Glutamatergic neuron (in vitro differentiated cells): ENCODE results near the gene ALDH3A1. TPM values are rescaled to one million over a fixed set of nuclear protein-coding genes. Genes with fewer than 3 reads are reported as not detected.

Experiments used
- DNase-seq: peaks from one replicate; pipeline ENCODE4 v3.0.0; 2022
- H3K27ac Mint-ChIP-seq: one replicate; pipeline ENCODE4 v1.8.0; 2020; ENCODE audit warnings: mild to moderate bottlenecking, mixed read lengths, inconsistent platforms; ENCODE audit not compliant: unreplicated experiment
- H3K27me3 Mint-ChIP-seq: one replicate; pipeline ENCODE4 v1.8.0; 2020; ENCODE audit warnings: mild to moderate bottlenecking, moderate library complexity, mixed read lengths, inconsistent platforms; ENCODE audit not compliant: unreplicated experiment
- H3K36me3 Mint-ChIP-seq: one replicate; pipeline ENCODE4 v1.8.0; 2020; ENCODE audit warnings: mild to moderate bottlenecking, mixed read lengths, inconsistent platforms; ENCODE audit not compliant: unreplicated experiment
- H3K4me1 Mint-ChIP-seq: one replicate; pipeline ENCODE4 v1.8.0; 2020; ENCODE audit warnings: mild to moderate bottlenecking, low read depth, mixed read lengths, inconsistent platforms; ENCODE audit not compliant: unreplicated experiment
- H3K4me3 Mint-ChIP-seq: one replicate; pipeline ENCODE4 v1.8.0; 2020; ENCODE audit warnings: mild to moderate bottlenecking, mixed read lengths, inconsistent platforms; ENCODE audit not compliant: unreplicated experiment
- H3K9me3 Mint-ChIP-seq: one replicate; pipeline ENCODE4 v1.8.0; 2020; ENCODE audit warnings: mild to moderate bottlenecking, moderate library complexity, mixed read lengths, inconsistent platforms; ENCODE audit not compliant: unreplicated experiment
- CTCF ChIP-seq: fragments of 200-600 bp; sonication (generic); IDR thresholded peaks from one replicate; pipeline ENCODE4 v1.5.0; 2021; ENCODE audit not compliant: partially characterized antibody, unreplicated experiment
- total RNA-seq: library from RNA; stranded (reverse); fragmentation: NEBNext Ultra II Directional; extraction: Animal tissue kit (Norgen Biotek cat#: 25700); gene quantifications from one replicate; pipeline ENCODE4 v1.2.1, GENCODE V29; 2021; ENCODE audit not compliant: unreplicated experiment

ALDH3A1 gene
- total RNA-seq, 1 donor from 2014 or later = not detected

DNA sequence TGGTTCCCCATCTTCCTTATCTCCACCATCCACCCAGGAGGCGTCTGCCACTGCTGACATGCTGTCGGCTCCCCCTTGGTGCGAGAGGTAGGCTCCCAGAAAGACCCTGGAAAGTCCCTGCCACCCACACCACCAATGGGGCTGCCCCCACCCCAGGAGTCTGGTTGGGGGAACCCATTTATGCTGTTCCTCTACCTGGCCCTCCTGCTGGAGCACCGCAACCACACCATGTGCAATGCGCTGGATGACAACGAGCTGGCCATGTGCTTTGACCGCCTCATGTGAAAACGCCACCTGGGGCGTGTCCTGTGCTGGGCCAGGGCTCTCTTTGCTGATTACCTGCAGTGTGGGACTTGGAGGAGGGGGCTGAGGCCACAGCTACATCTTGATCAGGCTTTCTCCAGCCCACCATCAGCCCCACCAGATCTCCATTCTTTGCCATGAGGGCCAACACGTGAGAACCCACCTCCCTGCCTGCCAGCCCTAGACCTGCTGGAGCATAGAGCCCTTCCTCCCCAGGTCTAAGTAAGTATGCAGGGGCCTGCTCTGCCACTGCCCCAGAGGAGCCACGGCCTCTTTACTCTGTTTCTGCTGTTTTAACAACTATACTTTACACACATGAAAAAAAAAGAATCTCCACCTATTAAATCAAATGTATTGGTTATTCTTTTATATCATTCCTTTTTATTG, 7.9 kb upstream of the ALDH3A1 start:
- Mint-ChIP-seq H3K27me3 (peaks cover 16% of the 10 kb centered on the region), H3K27ac (no peak overlapping the region), H3K36me3 (peaks cover 3% of the 10 kb centered on the region), H3K9me3 (peaks cover 6% of the 10 kb centered on the region), H3K4me3 (no peak overlapping the region), H3K4me1 (no peaks in the 10 kb centered on the region)
- no peak for TF ChIP-seq CTCF
- no peak for DNase-seq

- no peak overlapping the region for H3K27ac Mint-ChIP-seq
- peaks cover 7% of the 10 kb centered on the region for H3K9me3 Mint-ChIP-seq
- H3K4me1 Mint-ChIP-seq = no peaks in the 10 kb centered on the region
- H3K4me3 Mint-ChIP-seq = no peak overlapping the region
- TF ChIP-seq CTCF = no peak
- H3K36me3 Mint-ChIP-seq = peaks cover 5% of the 10 kb centered on the region
- H3K27me3 Mint-ChIP-seq = peaks cover 13% of the 10 kb centered on the region
- no peak for DNase-seq
Measured at GRCh38 chr17:19755392-19755791, 7.3 kb upstream of the ALDH3A1 start.

DNA sequence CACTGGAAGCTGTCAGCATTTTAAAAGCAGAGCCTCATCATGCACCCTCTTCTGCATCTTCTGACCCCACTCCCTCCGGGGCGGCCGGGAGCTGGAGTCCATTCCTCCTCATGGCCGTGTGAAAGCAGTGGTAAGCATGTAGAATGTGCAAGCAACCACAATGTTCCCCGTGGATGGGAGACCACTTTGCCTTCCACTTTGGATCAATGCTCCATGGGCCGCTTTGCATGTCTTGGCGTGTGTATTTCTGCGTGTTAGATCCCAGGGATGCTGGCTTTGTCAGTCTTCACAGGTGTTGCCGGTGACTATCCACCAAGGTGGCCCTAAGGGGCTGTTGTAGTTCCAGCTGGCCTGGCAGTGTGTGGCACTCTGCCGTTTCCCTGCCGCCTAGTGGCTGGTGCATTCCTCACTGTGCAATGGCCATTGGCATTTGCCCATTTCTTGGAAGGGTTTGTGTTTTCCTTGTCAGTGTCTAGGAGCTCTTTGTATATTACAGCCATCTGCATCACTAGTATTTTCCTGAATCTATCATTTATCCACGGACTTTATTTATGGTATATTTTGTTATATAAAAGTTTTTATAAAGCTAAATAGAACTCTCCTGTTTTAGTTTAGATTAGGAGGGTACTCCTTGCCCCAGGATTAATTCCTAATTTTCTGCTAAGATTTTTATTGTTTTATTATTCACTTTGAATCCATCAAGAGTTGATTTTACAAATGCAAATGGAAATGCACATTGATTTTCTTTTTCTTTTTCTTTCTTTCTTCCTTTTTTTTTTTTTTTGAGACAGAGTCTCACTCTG, 5.8 kb upstream of the ALDH3A1 start:
- peaks cover 5% of the 10 kb centered on the region for H3K36me3 Mint-ChIP-seq
- H3K4me3 Mint-ChIP-seq = no peak overlapping the region
- H3K27ac Mint-ChIP-seq = no peak overlapping the region
- no peak for DNase-seq
- no peak for TF ChIP-seq CTCF
- H3K4me1 Mint-ChIP-seq = no peaks in the 10 kb centered on the region
- peaks cover 8% of the 10 kb centered on the region for H3K27me3 Mint-ChIP-seq
- peaks cover 9% of the 10 kb centered on the region for H3K9me3 Mint-ChIP-seq

GRCh38 chr17:19753051-19753509, 5.0 kb upstream of the ALDH3A1 start:
- Mint-ChIP-seq H3K9me3 (peaks cover 7% of the 10 kb centered on the region), H3K27me3 (peaks cover 8% of the 10 kb centered on the region), H3K4me1 (no peaks in the 10 kb centered on the region), H3K4me3 (no peak overlapping the region), H3K27ac (no peak overlapping the region), H3K36me3 (peaks cover 5% of the 10 kb centered on the region)
- no peak for TF ChIP-seq CTCF
- no peak for DNase-seq
